ENCODE measurements around the gene MBNL2. TPM values are rescaled to one million over a fixed set of nuclear protein-coding genes. Genes with fewer than 3 reads are reported as not detected.

MBNL2 gene
- polyA plus RNA-seq, 1 experiment: 27.4 TPM

DNA sequence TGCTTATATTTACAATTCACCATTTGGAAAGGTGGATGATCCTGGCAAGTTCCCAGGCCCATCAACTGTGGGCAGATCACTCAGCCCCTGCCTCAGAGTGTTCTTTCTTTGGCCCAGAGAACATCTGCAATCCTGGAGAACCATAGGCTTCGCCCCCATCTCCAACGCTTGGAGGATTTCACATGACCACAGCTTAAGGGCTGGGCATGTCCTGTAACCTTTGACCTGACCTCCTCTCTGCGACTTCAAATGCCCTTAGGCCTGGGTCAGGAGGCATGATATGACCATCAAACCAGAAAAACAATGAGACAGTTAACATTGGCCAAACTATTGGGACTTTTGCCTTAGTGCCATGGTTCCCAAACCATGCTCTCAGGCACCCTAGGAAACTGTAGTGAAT is 7.2 kb upstream of the MBNL2 start:
- CTCF ChIA-PET: interaction anchor here (0.6 to 2.2 kb wide), 2 partner anchors 106 to 130 kb away, joined by 3 to 24 read pairs; no protein-coding TSS in a partner anchor
- POLR2A ChIA-PET: no interaction called here

DNA sequence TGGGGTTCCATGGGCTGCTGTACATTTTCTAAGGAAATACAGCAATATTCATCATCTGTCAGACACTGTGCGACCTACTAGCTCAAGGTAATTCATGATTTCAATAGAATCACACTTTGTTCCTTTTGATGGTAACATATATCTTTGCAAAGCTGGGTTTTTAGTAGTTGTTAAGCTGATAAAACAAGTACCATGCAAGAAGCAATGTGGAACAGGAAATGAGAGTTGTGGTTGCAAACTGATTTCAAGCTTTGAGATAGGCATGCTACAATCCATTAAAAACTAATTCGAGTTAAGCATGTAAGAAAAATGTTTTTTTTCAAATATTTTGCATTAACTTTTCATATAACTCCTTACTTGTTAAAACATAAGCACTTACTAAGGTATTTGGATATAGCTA is 6.8 kb upstream of the MBNL2 start:
- ChIA-PET POLR2A (no interaction called here), CTCF (interaction anchor here (0.6 to 2.2 kb wide), 2 partner anchors 106 to 130 kb away, joined by 3 to 24 read pairs; no protein-coding TSS in a partner anchor)
- H3K4me3 ChIP-seq (ENCODE audit: low read depth, low read length): no peak overlapping the region
- DNase-seq (ENCODE audit: low read depth): no peak
- H3K36me3 ChIP-seq (ENCODE audit: control insufficient read depth, insufficient read depth, low read length): no peaks in the 10 kb centered on the region
- H3K27me3 ChIP-seq (ENCODE audit: control insufficient read depth, insufficient read depth, low read length): no peaks in the 10 kb centered on the region
- TF ChIP-seq, protein P1, sequence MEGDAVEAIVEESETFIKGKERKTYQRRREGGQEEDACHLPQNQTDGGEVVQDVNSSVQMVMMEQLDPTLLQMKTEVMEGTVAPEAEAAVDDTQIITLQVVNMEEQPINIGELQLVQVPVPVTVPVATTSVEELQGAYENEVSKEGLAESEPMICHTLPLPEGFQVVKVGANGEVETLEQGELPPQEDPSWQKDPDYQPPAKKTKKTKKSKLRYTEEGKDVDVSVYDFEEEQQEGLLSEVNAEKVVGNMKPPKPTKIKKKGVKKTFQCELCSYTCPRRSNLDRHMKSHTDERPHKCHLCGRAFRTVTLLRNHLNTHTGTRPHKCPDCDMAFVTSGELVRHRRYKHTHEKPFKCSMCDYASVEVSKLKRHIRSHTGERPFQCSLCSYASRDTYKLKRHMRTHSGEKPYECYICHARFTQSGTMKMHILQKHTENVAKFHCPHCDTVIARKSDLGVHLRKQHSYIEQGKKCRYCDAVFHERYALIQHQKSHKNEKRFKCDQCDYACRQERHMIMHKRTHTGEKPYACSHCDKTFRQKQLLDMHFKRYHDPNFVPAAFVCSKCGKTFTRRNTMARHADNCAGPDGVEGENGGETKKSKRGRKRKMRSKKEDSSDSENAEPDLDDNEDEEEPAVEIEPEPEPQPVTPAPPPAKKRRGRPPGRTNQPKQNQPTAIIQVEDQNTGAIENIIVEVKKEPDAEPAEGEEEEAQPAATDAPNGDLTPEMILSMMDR (IDR thresholded peaks at IDR 0.05; ENCODE audit: insufficient read depth, low read depth, low read length): no peak

More for the DNA sequence above, 7.2 kb upstream of the MBNL2 start:
- Histone ChIP-seq H3K4me3 (ENCODE audit: low read depth, low read length) (no peak overlapping the region), H3K27me3 (ENCODE audit: control insufficient read depth, insufficient read depth, low read length) (no peaks in the 10 kb centered on the region), H3K36me3 (ENCODE audit: control insufficient read depth, insufficient read depth, low read length) (no peaks in the 10 kb centered on the region)
- TF ChIP-seq, protein P1 (IDR thresholded peaks at IDR 0.05; ENCODE audit: insufficient read depth, low read depth, low read length): no peak
- DNase-seq (ENCODE audit: low read depth): no peak

DNA sequence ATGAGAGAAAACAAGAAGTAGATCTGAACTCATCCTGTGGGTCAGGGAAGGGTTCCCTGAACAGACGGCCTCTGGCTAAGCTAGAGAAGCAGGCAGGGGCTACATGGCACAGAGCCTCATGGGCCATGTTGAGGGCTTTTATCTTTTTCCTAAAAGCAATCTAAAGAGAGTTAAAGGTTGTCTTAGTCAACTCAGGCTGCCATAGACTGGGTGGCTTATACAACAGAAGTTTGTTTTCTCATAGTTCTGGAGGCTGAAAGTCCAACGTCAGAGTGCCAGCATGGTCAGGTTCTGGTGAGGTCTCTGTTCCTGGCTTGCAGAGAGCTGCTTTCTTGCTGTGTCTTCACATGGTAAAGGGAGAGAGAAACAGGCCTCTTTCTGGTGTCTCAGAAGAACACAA is 2.9 kb upstream of the MBNL2 start:
- POLR2A ChIA-PET: no interaction called here
- no peaks in the 10 kb centered on the region for H3K27me3 ChIP-seq (ENCODE audit: control insufficient read depth, insufficient read depth, low read length)
- no peak overlapping the region for H3K4me3 ChIP-seq (ENCODE audit: low read depth, low read length)
- DNase-seq (ENCODE audit: low read depth): no peak
- no peaks in the 10 kb centered on the region for H3K36me3 ChIP-seq (ENCODE audit: control insufficient read depth, insufficient read depth, low read length)
- TF ChIP-seq, protein P1 (IDR thresholded peaks at IDR 0.05; ENCODE audit: insufficient read depth, low read depth, low read length): no peak
- CTCF ChIA-PET: interaction anchor here (0.7 to 1.9 kb wide), 3 partner anchors 109 to 132 kb away, joined by 3 to 6 read pairs (median 3); no protein-coding TSS in a partner anchor

DNA sequence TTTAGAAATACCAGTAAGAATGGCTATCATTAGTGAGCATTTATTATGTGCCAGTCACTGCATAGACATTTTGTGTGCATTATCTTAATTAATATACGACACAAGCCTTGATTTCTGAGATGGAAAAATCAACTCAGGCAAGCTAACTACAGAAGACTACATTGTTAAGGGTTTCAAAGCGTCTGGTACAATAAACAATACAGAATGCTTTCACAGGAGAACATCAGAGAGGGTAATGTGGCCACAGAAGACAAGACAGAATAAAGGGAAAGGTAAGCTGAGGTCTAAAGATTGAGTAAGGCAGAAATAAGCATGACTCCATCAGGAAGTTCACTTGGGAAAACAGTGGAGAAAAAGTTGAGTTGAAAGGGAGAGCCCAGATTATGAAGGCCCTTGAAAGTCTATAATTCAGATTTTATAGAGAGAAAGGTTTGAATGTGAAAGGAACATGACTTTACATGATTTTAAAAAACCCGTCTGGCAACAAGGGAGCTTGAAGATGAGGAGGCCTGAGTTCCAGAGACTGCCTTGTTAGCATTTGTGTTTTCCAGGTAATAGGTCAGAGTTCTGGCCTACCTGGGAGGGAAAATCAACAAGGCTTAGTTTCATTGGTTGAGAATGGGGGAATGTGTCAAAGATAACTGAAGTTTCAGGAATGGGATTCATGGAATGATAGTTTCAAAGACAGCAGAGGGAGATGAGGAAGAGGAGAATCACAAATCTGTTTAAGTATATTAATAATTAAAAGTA is 1.8 kb upstream of the MBNL2 start:
- Histone ChIP-seq H3K4me3 (ENCODE audit: low read depth, low read length) (no peak overlapping the region), H3K36me3 (ENCODE audit: control insufficient read depth, insufficient read depth, low read length) (no peaks in the 10 kb centered on the region), H3K27me3 (ENCODE audit: control insufficient read depth, insufficient read depth, low read length) (no peaks in the 10 kb centered on the region)
- no peak for DNase-seq (ENCODE audit: low read depth)
- CTCF ChIA-PET: interaction anchor here (0.7 to 1.9 kb wide), 3 partner anchors 110 to 131 kb away, joined by 3 to 6 read pairs (median 3); no protein-coding TSS in a partner anchor
- TF ChIP-seq, protein P1 (IDR thresholded peaks at IDR 0.05; ENCODE audit: insufficient read depth, low read depth, low read length): no peak
- POLR2A ChIA-PET: no interaction called here

DNA sequence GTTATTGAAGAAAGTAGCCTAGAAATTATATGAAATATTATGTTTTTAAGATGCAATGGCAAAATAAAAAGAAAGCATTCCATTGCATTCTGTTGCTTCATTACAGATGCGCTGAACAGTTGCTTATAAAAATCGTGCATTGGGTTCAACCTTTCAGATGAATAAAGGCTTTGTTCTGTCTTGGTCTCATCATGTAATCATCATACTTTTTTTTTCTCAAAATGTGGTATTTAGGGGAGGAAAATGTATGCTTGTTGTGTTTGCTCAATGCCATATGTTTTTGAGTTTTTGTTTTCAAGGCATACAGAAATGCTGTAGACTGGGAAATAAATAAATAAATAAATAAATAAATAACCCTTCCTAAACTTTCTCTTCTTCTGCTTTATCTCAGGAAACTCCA is 1.1 kb upstream of the MBNL2 start:
- H3K4me3 ChIP-seq (ENCODE audit: low read depth, low read length): no peak overlapping the region
- no peaks in the 10 kb centered on the region for H3K36me3 ChIP-seq (ENCODE audit: control insufficient read depth, insufficient read depth, low read length)
- TF ChIP-seq, protein P1 (IDR thresholded peaks at IDR 0.05; ENCODE audit: insufficient read depth, low read depth, low read length): no peak
- no peaks in the 10 kb centered on the region for H3K27me3 ChIP-seq (ENCODE audit: control insufficient read depth, insufficient read depth, low read length)
- no peak for DNase-seq (ENCODE audit: low read depth)
- CTCF ChIA-PET: interaction anchor here (1.5 to 4.3 kb wide), 4 partner anchors 9 to 123 kb away, joined by 4 to 32 read pairs (median 12); no protein-coding TSS in a partner anchor
- POLR2A ChIA-PET: interaction anchor here (0.6 to 1.0 kb wide), 2 partner anchors 187 to 212 kb away, joined by 3 to 4 read pairs; no protein-coding TSS in a partner anchor
